ENCODE measurements around the gene MEFV.
A peak's percentile ranks its signal among the peaks of the same experiment; 100 is the strongest.

The MEFV gene

DNA sequence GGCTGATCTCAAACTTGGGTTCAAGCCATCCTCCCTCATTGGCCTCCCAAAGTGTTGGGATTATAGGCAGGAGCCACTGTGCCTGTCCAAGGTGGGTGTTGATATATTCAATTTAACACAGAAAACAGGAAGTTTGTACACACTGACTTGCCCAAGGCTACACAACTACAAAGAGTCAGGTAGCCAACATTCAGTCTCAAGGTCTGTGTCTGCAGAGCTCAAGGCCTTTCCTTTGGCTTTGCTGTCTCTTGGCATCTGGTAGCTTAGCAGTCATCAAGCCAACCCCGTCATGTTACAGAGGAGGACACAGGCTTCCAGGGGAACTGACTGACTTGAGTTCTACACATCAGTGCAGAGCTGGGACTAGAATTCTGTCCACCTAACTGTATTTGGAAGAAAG lies 11.9 kb upstream of the MEFV start:
- no peak for DNase-seq

DNA sequence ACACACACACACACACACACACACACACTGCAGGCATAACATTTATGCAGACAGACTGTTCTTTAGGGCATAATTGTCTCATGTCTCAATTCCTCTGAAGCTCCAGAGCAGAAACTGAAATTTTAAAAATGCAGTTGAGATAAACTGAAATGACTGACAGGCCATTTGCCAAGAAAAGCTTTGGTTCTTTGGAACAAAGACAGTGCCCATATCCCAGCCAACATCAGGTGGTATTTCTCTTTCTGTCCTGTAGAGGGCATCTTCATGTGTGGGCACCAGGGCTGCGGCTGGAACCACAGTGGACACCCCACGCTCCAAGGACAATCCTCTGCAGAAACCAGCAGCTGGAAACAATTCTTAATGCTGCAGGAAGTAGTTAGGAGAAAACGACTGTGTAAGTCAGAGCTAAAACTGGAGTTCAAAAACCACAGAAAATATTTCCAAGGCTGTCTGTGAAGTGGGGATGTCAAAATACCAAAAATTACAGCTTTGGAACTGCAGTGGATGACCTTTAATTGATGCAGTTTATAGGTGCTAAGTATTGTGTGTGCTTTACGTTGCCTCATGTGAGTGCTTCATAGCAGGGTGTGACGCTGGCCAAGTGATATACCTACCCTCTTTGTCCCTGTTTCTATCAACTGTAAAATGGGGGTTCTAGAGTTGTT lies 10.6 kb upstream of the MEFV start:
- DNase-seq: no peak

DNA sequence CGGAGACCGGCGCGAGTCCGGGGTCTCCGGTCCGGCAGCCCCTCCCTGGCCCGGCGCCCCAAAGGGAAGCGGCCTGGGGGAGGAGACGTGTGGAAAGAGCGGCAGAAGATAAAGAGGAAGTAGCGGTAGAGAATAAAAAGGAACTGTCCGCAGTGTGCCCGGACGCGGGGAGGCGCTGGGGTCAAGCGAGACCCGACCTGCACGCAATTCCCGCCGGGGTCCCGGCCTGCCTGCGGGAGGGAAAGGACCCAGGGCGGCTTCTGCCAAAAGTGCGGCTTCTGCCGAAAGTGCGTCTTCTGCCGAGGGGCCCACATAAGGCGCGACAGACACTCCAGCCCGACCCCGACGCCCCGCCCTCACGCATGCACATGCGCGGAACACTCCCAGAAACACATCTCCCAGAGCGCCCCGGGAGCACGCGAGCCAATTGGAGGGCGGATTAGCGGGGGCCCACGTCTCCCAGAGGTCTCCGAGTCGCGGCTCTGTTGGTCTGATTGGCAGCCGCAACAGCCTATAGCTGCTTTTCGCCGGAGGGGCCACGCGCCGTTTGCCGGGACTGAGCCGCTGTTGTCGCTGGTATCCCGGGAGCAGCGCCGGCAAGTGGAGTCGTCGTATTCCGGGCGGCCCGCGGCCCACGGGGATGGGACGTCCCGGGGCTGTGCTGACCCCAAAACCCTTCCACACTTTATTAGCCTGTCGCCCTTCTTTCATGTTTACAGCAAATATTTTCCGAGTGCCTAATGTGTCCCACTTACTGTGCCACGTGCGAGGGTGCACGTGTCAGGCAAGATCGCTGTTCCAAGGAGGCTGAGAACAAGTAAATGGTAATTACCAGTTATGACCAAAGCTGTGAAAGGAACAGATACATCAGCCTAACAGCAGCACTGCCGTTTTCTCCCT lies 8.0 kb upstream of the MEFV start:
- peak; percentile 98 for DNase-seq

DNA sequence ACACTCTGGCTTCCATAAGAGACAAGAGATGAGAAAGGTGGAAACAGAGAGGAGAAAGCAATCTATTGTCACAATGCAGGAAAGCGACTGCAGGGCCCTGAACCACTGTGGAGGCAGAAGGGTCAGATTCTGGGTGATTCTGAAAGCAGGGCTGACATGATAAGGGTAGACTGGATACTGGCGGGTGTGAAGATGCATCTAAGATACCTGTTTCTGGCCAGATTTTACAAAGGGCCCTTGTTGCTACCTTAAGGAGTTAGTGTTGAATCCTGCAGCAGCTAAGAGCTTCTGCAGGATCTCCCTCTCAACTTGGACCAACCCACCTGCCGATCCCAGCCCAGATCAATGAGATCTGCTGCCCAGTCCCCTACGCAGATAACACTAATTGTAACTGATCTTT lies 6.1 kb upstream of the MEFV start:
- DNase-seq: no peak

DNA sequence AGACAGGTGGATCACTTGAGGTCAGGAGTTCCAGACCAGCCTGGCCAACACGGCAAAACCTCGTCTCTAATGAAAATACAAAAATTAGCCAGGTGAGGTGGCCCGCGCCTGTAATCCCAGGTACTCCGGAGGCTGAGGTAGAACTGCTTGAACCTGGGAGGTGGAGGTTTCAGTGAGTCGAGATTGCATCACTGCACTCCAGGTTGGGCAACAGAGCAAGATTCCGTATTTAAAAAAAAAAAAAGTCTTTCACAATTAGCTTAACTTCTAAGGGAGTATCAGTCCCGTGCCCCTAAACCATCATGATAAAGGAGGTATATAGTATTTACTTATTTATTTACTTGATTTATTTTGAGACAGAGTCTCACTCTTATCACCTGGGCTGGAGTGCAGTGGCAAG lies 3.4 kb upstream of the MEFV start:
- DNase-seq: no peak

DNA sequence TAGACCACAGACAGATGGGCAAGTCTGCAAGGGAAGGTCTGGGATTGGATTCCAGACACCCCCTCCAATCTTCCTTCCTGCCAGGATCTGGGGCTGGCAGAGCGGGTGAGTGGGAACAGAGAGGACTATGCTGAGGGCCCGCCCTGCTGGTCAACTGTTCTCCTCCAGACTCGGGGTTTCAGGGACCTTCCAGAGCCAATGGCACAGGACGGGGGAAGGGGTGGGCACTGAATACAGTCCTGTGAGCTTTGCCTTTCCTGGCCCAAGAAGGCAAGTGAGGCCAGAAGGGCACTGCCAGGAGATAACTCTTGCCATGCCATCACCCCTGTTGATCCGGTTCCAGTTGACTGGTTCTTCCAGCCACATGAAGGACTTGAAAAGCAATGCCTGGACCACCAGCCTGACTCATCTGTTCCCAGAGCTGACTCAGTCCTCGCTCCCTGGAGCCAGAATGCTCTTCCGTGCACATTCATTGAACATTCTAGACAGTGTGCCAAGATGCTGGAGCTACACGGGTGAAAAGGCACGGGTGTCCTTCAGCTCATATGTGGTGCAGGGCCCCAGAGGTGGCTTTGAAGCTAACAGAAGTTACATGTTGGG lies 533 bp upstream of the MEFV start:
- no peak for DNase-seq

DNA sequence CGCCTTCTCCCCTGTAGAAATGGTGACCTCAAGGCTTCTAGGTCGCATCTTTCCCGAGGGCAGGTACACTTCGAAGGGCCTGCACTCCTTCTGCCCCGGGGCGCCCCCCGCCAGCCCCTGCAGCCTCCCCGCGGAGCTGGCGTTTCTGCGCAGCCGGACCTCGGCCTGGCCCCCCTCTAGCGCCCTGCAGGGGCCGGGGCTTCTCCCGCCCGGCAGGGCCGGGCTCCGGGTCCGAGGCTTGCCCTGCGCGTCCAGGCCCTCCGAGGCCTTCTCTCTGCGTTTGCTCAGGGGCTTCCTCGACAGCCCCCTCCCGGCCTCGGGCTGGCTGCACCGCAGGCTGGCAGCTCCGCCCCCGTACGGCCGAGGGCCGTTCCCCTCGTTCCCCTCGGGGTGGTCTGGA lies 2.1 kb downstream of the MEFV start:
- DNase-seq: no peak

DNA sequence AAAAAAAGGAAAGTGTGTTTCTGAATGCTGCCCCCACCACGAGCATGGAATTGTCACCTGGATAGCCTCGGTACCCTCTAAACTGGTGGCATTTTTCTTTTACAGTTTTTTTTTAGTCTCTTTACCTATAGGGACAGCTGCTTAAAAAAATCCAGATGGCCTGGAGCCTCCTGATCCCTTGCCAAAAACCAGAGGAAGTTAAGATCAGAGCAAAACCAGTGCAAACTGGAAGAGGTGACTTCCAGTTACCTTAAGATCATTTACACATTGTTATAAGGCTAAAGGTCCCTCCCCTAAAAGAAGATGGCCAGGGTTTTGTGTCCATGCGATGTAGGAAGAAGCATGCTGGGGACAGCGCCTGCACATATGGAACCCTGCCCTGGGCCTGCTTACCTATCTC lies 3.5 kb downstream of the MEFV start:
- no peak for DNase-seq

DNA sequence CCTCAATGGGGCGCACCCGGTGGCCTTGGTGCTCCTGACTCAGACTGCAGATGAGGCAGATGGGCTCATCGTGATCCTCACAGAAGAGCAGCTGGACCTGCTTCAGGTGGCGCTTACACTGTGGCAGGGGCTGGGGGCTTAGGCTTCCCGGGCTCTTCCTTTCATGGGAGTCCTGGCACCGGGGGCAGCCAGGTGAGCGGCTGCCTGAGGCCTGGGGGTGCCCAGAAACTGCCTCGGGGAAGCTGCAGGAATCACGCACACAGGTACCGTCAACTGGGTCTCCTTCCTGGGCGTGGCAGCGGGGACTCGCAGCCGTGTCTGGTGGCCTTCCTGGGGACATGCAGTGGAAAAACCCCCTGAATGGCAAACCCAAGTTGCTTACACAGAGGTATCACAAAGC lies 7.0 kb downstream of the MEFV start:
- no peak for DNase-seq

DNA sequence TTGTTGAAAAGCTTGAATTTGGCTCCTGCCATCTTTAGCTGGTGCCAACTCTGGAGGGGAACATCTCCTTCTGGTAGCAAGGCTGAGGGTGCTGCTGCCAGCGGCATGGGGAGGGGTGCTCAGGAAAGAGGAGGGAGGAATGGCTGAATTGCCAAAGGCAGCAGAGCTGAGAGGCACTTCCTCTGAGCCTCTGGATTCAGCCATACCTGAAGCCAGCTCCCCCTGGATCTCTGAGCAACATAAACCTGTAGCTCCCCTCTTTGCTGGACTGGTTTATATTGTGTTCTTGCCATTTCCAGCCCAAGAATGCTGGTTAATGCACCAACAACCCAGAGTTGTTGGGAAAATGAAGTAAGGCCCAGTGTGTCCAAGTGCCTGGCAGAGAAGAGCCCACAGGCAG lies 7.4 kb downstream of the MEFV start:
- no peak for DNase-seq

DNA sequence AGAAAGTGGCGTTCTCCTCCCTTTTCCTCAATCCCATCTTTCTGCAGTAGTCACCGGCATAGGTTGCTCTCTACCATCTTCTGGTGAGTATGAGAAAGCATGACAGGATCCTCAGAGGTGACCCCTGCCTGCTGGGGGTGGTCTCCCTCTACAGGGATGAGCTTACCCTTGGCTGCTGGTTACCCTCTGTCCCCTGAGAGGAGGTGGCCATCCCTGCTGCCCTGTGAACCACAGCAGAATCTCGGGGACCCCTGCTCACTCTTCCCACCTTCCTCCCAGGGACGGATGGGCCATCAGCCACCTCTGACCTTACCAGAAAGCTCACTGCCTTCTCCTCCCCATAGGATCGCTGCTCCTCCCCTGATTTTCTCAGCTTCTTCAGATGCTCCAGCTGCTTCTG lies 7.8 kb downstream of the MEFV start:
- DNase-seq: no peak

DNA sequence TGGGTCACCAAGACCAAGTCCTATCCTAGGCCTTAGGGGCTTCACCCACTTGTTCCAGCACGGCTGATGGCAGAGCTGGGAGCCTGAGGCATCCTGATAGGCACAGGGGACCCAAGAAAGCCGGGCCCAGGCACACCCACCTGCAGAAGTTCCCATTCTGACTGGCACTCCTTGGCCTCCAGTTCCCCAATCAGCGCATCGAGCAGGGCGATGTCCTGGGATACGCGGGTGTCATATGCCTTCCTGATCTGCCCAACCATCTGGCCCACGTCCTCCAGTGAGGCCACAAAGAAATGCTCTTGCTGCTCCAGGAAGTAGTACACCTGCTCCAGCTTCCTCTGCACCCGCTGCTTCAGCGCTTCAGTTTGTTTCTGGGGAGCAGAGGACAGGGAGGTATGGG lies 9.6 kb downstream of the MEFV start:
- DNase-seq: no peak

DNA sequence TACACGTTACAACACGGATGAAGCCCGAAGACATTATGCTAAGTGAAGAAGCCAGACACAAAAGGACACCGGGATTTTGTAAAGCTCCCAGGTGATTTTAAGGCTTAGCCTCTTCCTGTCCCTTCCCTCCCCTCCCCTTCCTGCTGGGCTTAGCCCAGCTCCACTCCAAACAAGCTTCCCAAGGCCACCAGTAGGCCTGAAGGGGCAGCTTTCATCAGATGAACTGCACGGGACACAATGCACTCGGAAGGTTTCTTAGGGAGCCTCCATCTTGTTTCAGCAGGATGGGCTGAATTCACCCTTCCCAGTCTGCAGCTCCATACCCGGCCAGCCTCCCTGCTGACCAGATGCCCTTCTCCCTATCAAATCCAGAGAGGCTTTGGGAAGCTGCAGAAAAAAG lies 10.4 kb downstream of the MEFV start:
- DNase-seq: no peak

DNA sequence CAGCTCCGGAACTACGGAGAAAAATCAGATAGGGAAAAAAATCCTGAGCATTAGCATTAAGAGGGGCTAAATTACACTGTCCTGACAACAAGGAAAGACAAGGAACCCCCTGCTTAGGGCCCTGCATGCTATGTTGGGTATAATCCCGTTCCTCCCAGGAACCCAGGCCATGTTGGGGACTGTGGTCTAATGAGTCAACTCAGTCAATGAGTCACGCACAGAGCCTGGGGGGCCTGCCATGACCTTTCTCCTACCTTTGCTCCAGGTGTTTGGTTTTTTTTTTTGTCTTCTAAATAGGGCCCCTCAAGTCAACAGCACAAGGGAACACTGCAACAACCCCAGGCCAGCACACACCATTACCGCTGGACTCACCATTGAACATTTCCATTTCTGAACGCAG lies 12.6 kb downstream of the MEFV start:
- no peak for DNase-seq

DNA sequence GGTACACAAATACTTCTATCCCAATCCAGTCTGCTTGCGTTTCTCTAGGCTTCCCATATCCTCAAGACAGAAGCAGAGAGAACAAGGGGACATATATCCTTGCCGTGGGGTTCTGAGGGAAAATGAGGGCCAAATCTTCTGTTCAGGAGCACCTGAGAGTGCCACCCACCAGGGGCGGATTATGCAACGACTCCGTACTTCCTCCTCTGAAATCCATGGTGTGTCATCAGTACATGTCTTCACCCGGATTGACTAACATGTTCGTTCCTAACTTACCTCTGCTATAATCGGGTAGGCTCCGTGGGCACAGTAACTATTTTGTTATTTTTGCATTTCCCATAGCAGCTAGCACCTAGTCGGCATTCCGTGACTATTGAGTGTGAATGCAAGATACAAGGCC lies 13.7 kb downstream of the MEFV start:
- DNase-seq: no peak

DNA sequence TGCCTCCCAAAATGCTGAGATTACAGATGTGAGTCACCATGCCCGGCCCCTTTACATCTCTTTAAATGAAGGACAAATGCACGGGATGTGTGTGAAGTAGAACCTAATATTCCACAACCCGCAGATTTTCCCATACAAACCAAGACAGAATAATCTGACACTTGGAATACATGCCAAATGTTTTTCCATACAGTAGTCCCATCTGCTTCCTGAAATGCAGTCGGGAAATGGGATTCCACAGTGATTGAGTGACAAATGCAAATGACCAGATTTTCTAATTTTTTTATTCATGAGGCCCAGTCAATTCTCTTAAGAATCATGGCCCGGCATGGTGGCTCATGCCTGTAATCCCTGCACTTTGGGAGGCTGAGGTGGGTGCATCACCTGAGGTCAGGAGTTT lies 14.7 kb downstream of the MEFV start:
- no peak for DNase-seq

DNA sequence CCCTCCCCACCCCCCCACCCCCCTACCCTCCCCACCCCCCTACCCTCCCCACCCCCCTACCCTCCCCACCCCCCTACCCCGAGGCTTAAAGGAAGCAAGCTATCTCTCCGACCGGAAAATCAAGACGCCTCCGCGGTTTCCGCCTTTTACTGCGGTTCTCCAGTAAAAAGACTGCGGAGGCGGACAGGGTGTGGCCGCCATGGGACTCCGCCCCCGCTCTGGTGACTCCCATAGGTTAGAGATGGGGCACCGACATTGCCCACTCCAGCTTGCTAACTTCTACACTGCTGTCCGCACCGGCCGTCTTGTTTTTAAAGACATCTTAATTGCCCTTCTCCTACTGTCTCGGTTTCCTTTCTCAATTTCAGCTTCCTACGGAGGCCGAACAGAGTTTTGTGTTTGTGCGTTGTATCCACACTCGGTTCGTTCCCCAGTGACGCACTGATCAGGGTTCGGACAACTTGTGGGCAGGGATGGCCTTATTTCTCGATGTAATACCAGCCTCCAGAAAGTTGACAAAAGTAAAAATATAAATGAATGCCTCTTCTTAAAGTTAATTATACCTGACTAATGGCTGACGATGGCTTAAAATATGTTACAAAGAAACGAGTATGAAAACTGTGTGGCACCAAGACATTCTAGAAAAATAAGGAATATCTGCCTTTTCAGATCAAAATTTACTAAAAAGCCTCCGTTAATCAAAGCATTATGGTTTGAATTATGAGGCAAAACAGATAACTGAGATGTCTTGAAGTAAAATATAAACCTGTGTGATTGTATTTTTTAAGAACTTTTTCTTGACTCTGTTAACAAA lies 20.4 kb downstream of the MEFV start:
- DNase-seq: peak; percentile 26 to 42

DNA sequence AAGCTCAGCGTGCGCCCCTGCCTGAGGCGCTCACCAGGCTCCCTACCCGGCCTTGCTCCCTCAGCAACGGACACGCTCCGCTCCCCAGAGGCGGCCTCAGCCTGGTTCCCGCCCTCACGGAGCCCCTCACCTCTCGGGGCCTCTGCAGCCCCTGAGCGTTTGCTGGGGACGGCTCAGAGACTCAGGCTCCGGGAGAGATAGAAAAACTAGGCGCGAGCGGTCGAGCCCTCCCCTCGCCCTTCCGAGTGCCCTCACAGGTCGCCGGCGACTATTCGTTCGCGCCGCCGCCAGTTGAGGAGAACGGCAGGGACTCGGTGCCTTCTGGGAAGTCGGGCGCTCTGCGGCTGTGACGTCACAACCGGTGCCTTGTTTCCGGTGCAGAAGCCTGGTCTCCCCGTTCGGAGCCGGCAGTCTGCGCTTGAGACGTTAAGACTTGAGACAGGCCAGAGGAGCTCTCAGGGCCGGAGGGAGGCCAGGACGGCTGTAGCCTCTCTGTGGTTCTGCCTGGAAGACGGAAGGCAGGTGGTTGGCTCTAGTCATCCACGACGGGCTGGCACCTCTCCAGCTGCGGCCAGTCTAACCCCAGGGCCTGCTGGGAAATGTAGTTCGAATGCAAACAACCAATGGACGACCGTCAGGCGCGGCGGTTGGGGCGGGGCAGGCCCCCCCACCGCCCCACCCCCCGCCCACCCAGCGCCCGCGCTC lies 21.4 kb downstream of the MEFV start, which contains the start of gene ZNF200:
TSS of gene ZNF200 (minus strand) at position 302 of the 705 bp plus-strand sequence. CDS start 1,403 bp downstream, outside the sequence.
- DNase-seq: peak; percentile 90 to 91

DNA sequence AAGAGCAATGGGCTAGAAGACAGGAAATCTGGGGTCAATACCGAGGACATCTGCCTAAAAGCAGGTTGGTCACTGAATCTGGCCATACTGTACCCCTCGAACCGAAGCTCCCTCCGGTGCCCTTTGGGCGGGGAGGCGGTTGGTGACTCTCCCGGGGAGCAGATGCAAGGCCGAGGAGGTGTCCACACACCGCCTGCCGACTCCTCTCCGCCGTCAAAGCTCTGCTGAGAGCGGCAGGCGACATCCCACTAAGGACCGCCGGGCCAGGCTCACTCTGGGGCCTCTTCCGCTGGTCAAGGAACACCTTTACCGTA lies 21.9 kb downstream of the MEFV start:
- DNase-seq: no peak

DNA sequence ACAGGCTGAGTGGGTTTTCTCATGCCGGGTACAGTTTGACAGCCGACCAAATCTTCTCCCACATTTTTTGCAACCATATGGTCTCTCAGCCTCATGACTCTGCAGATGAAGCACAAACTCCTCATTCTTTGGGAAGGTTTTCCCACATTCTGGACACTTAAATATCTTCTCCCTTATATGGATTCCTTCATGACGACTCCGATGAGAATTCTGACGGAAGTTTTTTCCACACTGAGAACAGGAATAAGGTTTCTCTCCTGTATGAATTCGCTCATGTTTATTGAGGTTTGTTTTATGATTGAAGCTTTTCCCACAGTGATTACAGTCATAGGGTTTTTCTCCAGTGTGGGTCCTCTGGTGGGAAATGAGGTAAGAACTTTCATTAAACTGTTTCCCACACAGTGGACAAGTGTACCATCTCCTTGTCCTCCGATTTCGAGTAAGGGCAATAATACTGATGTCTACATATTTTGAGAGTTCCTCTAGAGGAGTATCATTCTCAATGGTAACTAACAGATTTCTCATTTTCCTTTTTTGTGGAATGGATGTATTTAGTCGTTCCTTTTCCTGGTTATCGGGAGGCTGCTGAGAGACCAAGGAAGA lies 32.4 kb downstream of the MEFV start:
- no peak for DNase-seq

DNA sequence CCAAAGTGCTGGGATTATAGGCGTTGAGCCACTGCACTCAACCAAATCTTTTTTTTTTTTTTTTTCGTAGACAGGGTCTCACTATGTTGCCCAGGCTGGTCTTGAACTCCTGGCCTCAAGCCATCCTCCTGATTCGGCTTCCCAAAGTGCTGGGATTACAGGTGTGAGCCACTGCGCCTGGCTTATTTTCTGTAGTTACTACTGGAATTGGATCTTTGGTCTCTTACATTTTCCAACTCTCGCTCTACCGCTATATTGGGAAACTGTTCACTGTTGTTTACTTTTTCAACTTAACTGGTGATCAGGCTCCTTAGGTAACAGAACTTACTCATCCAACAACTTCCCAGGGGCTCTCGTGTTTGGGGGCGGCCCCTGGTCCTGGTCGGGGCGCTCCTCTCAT lies 35.6 kb downstream of the MEFV start:
- DNase-seq: no peak

DNA sequence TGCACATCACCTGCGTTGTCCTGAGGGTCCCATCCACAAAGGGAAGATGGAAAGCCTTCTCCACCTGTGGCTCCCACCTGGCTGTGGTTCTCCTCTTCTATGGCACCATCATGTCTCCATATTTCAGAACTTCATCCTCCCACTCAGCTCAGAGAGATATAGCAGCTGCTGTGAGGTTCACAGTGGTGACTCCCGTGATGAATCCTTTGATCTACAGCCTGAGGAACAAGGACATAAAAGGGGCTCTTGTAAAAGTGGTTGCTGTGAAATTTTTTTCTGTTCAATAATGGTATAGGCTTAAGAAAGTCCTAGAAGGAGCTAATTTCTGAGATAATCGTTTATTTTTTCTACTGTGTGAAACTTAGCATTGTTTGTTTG lies 40.2 kb downstream of the MEFV start:
- DNase-seq: no peak

Measured in activated CD4-positive, alpha-beta T cell treated with anti-CD3 and anti-CD28 coated beads, Interleukin-2, amount 50 U/mL, for 4 hours (primary cell).